GM12864 (cell line): ENCODE measurements around the gene IMP3.
"Not testable (repeated sequence)": the region's sequence is repeated elsewhere in the genome, so short reads cannot be mapped to it uniquely, and the experiment has no call there.

Source experiments
- DNase-seq: peaks from one replicate; pipeline ENCODE4 v3.0.0-alpha.2; 2011; ENCODE audit warnings: low read depth
- H3K4me3 ChIP-seq: 2 replicates; pipeline ENCODE4 v1.5.1; 2011; ENCODE audit warnings: mild to moderate bottlenecking, low read depth, low read length, control low read depth
- CTCF ChIP-seq: IDR thresholded peaks from 2 replicates; pipeline ENCODE4 v1.5.1; 2011; ENCODE audit warnings: low read depth, mild to moderate bottlenecking, moderate library complexity, low read length, control low read depth, inconsistent platforms; ENCODE audit errors: missing control alignments

Gene IMP3

GRCh38 chr15:75684648-75685047 is 44.6 kb upstream of the IMP3 start:
- TF ChIP-seq CTCF, result no peak
- DNase-seq, result no peak
- no peak overlapping the region for H3K4me3 ChIP-seq

GRCh38 chr15:75683646-75684312 is 43.8 kb upstream of the IMP3 start:
- peak; percentile 89 for TF ChIP-seq CTCF
- H3K4me3 ChIP-seq, DNase-seq: not testable (repeated sequence)

GRCh38 chr15:75682181-75683135 is 42.4 kb upstream of the IMP3 start:
- TF ChIP-seq CTCF, result no peak
- DNase-seq, result no peak
- no peak overlapping the region for H3K4me3 ChIP-seq

GRCh38 chr15:75680007-75680789 is 40.2 kb upstream of the IMP3 start:
- TF ChIP-seq CTCF, result no peak
- H3K4me3 ChIP-seq, result no peak overlapping the region
- no peak for DNase-seq

GRCh38 chr15:75678324-75678690 is 38.3 kb upstream of the IMP3 start:
- not testable (repeated sequence) for DNase-seq

GRCh38 chr15:75677465-75678323 is 37.7 kb upstream of the IMP3 start:
- no peak for DNase-seq
- no peak overlapping the region for H3K4me3 ChIP-seq
- TF ChIP-seq CTCF, result no peak

More at GRCh38 chr15:75678324-75678690, 38.3 kb upstream of the IMP3 start:
- not testable (repeated sequence) for H3K4me3 ChIP-seq
